GM12865 (cell line): ENCODE data around the gene LDHB.

Experiments used
- DNase-seq: peaks from one replicate; pipeline ENCODE4 v3.0.0; 2010; ENCODE audit warnings: low read depth
- H3K4me3 ChIP-seq: 2 replicates; pipeline ENCODE4 v1.5.1; 2011; ENCODE audit warnings: mild to moderate bottlenecking, low read depth, low read length, control low read depth
- CTCF ChIP-seq: IDR thresholded peaks from 2 replicates; pipeline ENCODE4 v1.5.1; 2011; ENCODE audit warnings: low read length, control low read depth, low read depth, inconsistent platforms; ENCODE audit not compliant: insufficient read depth; ENCODE audit errors: missing control alignments

LDHB gene

GRCh38 chr12:21694660-21695059 is 37.0 kb upstream of the LDHB start:
- TF ChIP-seq CTCF, result no peak

GRCh38 chr12:21691515-21691914 is 33.9 kb upstream of the LDHB start:
- TF ChIP-seq CTCF, result no peak
- DNase-seq, result no peak
- no peak overlapping the region for H3K4me3 ChIP-seq

More at GRCh38 chr12:21694660-21695059, 37.0 kb upstream of the LDHB start:
- no peak for DNase-seq
- H3K4me3 ChIP-seq, result no peak overlapping the region

GRCh38 chr12:21690704-21691368 is 33.2 kb upstream of the LDHB start:
- no peak for DNase-seq
- TF ChIP-seq CTCF, result no peak
- no peak overlapping the region for H3K4me3 ChIP-seq

- no peak overlapping the region for H3K4me3 ChIP-seq
- no peak for DNase-seq
- no peak for TF ChIP-seq CTCF
These were observed 25.5 kb upstream of the LDHB start for GRCh38 chr12:21683115-21683514.

DNA sequence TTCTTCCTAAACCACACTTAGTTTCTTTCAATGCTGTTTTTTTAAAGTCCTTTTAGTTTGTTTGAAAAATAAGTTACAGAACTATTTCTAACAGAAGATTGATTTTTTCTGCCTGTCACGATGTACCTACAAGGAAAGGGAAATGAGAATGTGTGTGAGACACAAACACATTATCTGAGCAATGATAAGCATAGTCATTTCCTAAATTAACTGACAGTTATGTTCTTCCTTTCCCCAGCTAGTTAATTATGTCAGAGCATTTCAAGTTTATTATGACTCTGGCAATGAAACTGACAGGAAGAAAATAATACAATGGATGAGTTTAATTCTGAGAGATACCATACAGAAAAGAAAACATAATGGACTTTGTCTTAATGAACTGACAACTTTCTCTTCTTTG is 21.3 kb upstream of the LDHB start:
- DNase-seq, result no peak
- H3K4me3 ChIP-seq, result no peak overlapping the region
- no peak for TF ChIP-seq CTCF

DNA sequence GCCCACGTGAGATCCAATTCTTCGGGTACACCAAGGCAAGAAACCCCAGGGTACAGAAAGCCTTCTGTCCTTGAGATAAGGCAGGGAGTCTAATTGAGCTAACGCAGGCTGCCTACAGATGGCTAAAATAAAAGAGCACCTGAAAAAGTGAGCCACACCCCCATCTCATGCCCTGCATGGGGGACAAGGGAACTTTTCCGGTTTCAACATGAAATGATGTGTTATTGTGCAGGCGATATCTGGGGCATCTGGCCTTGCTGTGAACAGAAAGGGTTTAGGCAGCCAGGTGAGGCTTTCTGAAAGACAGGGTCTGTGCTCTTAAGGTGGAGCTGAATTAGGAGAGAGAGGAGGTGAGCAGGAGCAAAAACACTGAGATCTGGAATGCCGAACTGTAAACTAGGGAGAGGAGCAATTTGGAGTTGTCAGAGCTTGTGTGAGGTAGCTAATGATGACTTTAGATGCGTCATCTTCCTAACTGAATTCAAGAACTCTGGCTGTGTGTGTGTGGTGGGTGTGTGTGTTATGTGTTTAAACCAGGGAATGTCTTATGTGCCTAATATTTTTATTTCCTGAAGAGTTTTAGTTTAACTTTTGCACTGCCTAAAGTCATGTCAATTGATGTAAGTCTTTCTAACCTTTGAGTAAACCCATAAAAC is 20.1 kb upstream of the LDHB start:
- no peak overlapping the region for H3K4me3 ChIP-seq
- DNase-seq, result no peak
- TF ChIP-seq CTCF, result no peak

- TF ChIP-seq CTCF, result no peak
- DNase-seq, result no peak
These were observed 19.6 kb upstream of the LDHB start for GRCh38 chr12:21677204-21677603.

More at GRCh38 chr12:21677204-21677603, 19.6 kb upstream of the LDHB start:
- no peak overlapping the region for H3K4me3 ChIP-seq
